Stimulated activated CD8-positive, alpha-beta memory T cell treated with anti-CD3 and anti-CD28 coated beads, Interleukin-12 subunit alpha, Interleukin-12 subunit beta, amount 100 ng/mL, for 24 hours (primary cell): ENCODE results near the gene CACNA1A.
"Not testable (repeated sequence)": the region's sequence is repeated elsewhere in the genome, so short reads cannot be mapped to it uniquely, and the experiment has no call there.

Experiments
- DNase-seq: peaks from one replicate; pipeline ENCODE4 v3.0.0-alpha.2; 2020; ENCODE audit errors: extremely low read depth

The CACNA1A gene

DNA sequence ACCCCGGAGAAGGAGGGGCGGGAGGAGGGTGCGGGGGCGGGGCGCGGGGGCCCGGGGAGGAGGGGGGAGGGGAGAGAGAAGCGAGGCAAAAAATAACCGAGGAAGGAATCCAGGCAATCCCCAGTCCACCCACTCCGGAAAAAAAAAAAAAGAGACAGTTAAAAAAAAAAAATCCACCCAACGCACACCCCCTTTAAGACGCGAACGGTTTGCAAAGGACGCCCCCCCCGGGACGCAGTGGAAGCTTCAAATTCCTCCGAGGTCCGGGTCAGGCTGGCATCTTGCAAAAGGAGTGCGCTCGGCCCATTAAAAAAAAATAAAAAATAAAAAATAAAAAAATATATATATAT is at the start of gene CACNA1A:
CACNA1A (minus strand) TSS at position 9 of the 350 bp plus-strand sequence. CDS start 255 bp downstream, outside the sequence.
- no peak for DNase-seq

DNA sequence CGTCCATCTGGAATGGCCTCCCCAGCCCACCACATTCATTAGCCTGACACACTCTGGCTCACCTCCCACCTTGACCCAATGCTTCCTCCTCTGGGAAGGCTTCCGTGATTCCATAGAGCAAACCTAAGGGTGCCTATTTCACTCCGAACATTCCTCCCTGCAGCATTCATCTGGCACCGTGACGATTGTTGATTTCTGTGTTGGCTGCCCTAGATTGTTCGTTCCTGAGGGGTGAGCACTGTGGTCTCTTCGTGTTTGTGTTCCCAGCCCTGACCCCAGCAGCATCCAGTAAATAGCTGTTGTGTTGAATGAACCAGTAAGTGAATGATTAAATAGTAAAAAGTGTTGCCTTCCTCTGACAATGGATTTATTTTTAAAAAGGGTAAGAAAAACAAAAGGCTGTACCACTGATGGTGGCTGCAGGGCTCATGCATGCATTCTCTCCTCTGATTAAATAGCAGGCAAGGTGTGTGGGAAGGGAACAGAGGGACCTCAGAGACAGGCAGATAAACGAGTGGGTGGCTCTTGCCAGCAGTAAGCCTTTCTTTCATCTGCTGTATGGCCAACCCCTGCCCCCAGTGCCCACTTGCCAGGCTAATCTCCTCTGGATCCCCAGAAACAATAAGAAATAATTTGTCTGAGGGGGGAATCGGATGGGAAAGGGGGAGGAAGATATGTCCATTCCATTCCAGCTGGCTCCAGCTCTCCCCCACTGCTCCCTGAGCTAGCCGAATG is 48.4 kb upstream of the CACNA1A start:
- no peak for DNase-seq

DNA sequence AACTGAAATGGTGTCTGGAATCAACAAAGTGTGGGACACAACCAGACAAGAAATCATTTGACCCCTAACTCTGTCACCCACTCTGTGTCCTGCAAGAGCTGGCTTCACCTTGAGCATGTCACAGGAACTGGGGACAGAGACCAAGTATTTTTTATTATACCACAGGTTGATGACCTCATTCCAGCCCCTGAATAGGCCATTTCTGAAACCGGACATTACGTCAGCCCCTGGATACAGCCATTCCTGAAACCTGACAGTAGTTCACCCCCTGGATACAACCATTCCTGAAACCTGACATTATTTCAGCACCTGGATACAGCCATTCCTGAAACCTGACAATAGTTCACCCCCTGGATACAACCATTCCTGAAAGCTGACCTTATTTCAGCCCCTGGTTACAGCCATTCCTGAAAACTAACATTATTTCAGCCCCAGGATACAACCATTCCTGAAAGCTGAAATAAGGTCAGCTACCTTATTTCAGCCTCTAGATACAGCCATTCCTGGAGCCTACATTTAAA is 47.7 kb upstream of the CACNA1A start:
- DNase-seq, result no peak

DNA sequence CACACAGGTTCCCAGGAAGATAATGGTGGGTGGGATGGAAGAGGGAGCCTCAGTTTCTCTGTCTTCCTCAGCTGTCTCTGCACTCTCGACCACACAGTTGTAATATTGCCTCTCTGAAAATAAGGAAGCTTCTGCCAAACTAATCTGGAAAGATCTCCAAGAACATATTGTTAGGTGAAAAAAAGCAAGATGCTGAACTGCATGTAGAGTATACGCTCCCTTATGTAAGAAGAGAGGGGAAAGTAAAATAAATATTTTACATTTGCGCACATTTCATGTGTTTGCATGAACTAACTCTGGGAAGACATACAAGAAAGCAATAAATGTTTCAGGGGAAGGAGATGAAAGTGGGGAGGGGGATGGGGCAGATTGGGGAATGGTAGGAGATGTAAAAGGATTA is 41.9 kb upstream of the CACNA1A start:
- DNase-seq, result no peak

DNA sequence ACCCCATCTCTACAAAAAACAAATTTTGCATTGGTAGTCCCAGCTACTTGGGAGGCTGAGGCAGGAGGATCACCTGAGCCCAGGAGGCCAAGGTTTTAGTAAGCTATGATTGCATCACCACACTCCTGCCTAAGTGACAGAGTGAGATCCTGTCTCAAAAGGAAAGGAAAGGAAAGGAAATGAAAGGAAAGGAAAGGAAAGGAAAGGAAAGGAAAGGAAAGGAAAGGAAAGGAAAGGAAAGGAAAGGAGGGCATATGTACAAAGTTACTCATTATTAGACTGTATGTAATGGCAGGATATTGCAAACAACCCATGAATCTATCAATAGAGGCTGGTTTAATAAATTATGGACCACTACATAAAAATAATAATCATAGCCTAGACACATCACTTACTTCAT is 40.8 kb upstream of the CACNA1A start:
- DNase-seq, result no peak

DNA sequence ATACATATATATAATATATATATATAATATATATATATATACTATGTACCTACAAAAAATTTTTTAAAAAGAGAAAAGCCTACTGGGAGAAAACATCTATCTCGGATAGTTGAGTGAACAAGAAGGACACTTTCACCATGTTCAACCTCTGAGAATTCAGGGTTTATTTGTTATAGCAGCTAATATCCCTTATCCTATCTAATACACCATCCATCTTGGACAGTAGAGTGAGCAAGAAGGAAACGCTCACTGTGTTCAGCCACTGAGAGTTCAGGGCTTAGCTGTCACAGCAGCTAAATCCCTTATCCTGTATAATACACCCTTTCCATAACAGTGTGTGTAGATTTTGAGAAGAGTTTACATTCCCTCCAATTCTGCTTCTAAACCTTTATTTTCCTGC is 38.1 kb upstream of the CACNA1A start:
- DNase-seq, result no peak

DNA sequence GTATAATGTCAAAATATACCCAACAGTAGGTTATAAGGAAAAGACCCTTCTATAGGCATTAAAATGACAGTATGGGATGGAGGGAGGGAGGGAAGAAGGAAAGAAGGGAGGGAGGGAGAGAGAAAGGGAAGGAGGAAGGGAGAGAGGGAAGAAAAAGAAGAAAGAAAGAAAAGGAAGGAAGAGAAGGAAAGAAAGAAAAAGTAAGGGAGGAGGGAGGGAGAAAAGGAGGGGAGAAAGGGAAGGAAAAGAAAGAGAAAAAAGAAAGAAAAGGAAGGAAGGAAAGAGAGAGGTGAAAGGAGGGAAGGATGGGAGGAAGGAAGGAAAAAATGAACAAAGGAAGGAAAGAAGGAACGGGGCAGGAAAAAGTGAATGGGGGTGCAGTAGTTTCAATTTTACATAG is 35.3 kb upstream of the CACNA1A start:
- no peak for DNase-seq

DNA sequence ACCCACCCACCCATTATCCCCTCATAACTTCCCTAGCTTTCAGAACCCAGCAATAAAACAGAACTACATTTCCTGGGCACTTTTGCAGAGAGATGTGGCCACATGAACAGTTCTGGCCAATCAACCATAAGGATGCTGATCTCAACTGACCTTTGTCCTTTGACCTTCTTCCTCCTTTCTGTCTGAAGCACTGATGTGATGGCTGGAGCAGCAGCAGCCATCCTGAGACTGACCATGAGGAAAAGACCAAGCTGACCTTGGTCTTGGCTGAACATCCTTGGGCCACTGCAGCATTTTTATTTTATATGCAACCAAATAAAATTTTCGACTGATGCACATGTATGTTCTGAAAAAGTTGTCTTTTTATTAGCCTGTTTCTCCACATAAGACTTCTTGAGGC is 33.1 kb upstream of the CACNA1A start:
- DNase-seq, result no peak

DNA sequence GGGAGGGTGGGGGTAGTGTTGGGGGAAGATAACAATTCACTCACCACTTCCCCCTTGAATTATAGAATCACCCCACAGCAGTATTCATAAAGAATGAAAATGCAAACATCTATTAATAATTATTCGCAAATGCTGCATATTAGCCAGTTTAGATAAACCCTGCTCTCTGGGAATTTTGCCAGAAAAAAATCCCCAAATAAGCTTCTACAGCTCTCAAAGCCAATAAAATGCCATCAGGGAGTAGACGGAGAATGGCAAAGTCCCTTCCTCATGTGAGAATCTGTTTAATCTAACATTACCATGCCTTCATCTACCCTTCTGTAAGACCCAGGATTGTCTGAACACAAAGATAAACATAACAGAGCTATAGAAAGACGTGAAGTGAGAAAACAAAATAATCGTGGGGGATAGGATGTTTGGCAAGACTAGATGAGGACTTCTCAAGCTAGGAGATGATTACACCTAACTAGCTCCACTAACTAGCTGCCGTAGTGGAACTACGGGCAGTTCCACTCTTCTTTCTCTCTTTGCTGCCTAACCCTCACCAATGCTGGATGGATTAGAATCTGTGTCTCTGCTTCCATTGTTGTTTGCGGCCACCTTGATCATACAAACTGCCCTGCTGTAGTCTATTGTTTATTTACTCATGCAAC is 32.4 kb upstream of the CACNA1A start:
- no peak for DNase-seq

DNA sequence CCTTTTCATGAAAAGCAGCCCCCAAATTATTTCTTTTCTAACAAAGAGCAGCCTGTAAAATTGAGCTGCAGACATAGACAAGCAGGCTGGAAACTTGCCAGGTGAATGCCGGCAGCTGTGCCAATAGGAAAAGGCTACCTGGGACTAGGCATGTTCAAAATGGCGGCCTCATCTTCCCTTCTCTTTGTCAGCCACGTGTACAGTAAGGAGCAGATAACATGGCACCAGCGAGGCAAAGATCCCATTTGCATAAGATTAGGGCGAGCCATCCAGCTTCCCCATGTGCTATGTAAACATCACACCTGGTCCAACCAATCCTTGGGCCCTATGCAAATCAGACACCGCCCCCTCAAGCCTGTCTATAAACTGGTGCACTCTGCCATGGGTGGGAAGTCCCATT is 31.2 kb upstream of the CACNA1A start:
- no peak for DNase-seq

DNA sequence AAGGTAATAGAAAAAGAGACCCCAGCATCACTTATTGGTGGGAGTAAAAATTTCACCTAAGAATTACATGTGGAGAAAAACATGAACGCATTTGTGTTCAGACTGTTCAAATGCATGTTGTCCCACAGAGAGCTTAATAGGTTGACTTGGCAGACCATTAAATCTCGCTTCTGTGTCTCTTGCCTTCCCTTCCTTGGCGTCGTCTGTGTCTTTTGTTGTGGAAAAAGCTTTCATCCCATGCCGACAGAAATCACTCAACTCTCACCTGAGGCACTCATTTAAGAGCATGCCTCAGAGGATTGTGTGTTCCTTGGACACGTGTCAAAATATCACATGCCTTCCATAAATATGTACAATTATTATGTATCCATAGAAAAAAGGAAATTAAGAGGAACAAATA is 24.4 kb upstream of the CACNA1A start:
- DNase-seq, result no peak

DNA sequence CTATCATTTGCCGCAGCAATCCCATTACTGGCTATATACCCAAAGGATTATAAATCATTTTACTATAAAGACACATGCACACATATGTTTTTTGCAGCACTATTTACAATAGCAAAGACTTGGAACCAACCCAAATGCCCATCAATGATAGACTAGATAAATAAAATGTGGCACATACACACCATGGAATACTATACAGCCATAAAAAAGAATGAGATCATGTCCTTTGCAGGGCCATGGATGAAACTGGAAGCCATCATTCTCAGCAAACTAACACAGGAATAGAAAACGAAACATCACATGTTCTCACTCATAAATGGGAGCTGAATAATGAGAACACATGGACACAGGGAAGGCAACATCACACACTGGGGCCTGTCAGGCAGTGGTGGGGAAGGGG is 23.4 kb upstream of the CACNA1A start:
- not testable (repeated sequence) for DNase-seq

DNA sequence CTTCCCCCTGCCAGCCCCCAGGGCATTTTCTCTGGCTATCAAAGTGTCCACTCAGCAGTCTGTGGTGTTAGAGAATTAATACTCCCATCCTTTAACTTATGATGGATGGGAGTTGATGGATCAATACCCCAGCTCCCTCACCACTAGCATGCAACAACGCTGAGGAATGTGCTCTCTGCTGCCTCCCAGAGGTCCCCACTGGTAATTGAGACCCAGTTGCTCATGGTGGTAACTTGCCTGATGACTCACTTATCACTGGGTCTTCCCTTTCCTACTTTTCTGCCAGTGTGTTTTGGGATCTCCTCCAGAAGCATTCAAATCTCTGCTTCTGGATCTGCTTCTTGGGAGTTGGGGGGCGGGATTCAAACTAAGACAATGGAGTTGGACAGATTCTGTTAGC is 20.3 kb upstream of the CACNA1A start:
- no peak for DNase-seq

DNA sequence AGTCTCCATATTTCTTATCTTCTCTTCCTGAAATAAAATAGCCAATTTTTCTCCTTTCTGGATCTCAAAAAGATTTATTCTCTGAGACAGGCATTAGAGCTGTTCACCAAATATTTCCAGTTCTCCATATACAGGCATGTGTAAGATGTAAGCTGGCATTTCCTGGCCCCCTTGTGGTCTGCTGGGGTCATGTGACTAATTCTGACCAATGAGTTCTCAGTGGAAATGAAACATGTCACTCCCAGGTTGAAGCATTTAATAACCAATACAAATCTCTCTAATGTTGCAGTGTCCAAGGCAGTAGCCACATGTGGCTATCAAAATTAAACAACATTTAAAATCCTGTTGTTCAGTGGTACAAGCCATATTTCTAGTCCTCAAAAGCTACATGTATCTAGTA is 14.8 kb upstream of the CACNA1A start:
- no peak for DNase-seq

DNA sequence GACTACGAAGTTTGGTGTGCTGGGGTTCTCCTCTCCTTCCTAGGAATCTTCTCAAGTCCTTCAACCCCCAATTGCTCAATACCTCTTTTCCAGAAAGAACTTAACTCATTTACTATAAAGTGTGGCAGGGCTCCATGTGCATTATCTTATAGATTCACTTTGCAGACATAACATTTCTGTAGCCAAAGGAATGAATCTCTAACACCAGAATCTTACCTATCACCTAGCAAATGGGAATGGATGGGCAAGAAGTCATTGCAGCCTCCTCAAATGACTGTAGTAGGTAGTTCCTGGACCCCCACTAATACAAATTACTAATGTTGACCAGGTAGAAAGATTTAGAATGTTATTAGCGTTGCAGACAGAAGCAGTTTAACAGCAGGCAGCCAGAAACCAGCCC is 5.7 kb upstream of the CACNA1A start:
- DNase-seq, result no peak

DNA sequence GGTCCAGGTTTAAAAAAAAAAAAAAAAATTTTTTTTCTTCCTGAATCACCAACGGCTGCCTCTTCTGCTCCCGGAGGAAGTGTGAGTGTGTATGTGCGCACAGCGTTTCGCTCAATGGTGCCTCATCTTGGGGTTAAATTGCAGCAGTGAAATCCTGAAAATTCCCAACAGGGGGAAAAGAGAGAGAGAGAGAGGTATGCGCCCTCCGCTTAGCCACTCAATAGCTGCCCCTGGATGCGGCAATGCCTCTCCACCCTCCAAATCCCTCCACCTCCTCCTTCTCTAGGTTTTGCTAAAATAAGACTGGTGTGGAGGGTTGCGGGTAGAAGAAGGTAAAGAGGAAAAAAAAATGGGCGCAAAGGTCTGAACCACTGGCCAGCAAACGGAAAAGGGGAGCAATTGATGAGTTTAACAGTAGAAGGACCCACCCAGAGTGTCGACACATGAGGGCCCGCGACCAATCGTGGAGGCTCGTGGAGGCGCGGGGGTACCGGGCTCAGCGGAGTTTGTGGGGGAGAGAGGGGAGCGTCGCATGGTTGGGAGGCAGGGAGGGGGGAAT is 853 bp upstream of the CACNA1A start:
- DNase-seq, result no peak

DNA sequence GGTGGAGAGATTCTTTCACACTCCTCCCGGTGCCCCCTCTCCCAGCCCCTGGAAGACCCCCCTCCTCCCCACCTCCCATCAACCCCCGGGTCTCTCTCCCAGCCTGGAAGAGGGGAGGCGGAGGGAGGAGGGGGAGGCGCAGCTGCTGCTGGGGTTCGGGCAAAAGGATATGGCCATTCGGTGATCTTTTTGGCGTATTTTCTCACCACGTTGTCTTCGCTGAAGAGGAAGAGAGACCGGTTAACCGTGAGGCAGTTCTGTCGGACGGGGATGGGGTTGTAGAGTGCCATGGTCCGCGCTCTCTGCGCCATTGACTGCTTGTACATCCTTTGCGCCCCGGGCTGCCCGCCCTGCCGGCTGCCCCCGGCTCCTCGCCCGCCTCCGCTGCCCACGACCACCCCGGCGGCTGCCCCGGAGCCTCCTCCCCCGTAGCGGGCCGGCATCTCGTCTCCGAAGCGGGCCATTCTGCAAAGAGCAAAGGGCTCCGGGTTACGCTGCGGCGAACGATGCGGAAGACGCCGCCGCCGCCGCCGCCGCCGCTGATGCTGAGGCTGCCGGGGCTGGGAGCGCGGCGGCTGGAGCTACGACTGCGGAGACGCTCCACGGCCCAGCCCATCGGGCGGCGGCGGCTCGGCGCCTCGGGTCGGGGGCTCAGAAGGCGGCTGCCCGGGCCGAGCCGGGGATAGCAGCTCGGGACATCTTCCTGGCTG is 363 bp downstream of the CACNA1A start:
- DNase-seq, result no peak

DNA sequence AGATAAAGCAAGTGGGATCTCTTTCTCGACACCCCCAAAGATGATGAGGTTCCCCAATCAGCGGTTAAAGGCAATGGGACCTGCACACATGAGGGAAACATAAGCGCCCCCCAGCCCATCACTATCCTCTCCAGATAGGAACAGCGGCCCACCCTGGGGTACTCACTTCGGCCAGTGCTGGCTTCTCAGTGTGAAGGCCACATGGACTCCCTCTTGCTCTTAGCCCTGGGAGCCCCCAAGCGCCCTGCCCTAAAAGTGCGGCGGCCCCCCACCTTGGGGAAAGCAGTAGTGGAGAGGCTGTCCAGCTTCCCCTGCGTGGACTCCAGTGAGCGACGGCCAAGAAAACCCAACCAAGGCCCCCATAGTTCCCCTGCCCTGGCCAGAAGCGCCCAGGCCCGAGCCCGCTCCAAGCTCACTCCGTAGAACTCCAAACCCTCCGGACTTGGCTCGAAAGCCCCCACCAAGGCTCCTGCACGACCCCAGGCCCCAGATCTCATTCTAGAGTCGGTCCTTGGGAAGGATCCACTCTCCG is 1.0 kb downstream of the CACNA1A start:
- no peak for DNase-seq

DNA sequence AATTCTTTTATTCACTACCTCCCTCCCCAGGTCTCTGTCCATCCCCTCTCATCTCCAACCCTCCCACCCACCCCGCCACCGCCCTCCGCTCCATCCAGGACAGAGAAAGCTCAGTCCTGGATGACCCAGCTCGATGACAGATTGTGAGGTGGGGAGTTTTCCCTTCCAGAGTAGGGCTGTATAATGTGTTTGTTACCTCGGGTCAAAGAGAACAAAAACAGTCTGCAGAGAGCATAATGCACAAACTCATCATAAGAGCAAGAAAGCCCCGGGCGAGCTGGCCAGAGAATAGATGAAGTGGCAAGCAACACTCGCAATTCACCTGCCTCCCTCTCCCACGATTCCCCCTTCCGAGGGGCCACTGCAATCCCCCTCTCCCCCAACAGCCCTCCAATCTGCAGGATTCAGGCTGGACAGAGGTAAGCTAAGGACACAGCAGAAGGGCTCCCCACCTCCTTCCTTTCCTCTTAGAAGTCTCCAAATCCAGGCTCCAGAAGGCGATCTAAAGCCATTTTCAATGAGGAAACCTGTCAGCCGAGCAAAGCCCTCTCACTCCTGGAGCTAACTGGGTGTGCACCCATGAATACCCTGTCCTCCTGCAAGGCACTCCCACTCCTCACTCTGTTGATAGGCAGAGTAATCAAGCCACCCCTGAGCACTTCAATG is 2.6 kb downstream of the CACNA1A start:
- DNase-seq, result no peak

DNA sequence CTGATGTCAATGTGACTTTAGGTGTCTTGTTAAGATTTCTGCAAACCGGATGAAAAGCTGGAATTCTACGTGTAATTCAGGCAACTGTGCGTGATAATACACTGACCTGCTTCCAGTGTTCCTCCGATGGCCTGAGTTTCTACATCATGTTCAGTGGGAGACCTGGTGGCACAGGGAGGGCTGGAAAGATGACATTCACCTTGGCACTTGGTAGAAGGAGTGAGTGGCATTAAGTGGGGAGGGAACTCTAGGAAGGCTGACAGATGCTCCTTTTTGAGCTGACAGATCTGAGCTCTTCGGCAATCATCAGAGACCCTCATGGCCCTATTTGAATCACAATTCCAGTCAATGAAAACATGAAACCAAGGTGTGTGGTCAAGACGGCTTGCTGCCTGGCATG is 4.0 kb downstream of the CACNA1A start:
- no peak for DNase-seq

DNA sequence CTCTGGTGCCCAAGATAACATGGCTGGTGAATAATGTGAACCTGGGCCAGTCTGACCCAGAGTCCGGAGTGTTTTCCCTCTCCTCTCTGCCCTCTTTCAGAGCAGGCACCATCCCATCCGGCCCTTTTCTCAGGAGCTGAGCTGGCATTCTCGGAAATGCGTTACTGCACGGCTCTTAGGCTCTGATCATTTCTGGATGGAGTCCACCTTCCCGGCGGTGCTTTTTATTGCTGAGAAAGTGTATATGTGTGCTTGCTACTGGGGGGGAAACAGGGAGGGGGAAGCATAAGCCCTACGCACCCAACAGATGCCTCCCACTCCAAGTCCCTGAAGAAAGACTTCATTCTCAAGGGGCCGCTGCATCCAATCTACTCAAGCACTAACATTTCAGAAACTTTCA is 6.6 kb downstream of the CACNA1A start:
- no peak for DNase-seq
